DND-41 (cell line): Measurements from ENCODE around the gene FOXD2.

Source experiments
- ATAC-seq: fragments of 200-7000 bp; cut with Tn5 transposase; 3 replicates; pipeline ENCODE4 v1.9.1; 2021; ENCODE audit warnings: low read depth; ENCODE audit not compliant: insufficient read depth
- DNase-seq: peaks from one replicate; pipeline ENCODE4 v3.0.0-alpha.2; 2020
- H2AFZ ChIP-seq: 2 replicates; pipeline ENCODE4 v1.6.0; 2012; ENCODE audit warnings: low read depth, low read length
- H3K27ac ChIP-seq: 2 replicates; pipeline ENCODE4 v1.5.1; 2012; ENCODE audit warnings: low read length, inconsistent platforms
- H3K27me3 ChIP-seq: fragments of 200-600 bp; sonication (generic); 2 replicates; pipeline ENCODE4 v1.6.0; 2012; ENCODE audit warnings: low read length, mild to moderate bottlenecking, inconsistent platforms; ENCODE audit not compliant: insufficient read depth, poor library complexity
- H3K36me3 ChIP-seq: 2 replicates; pipeline ENCODE4 v1.5.1; 2012; ENCODE audit warnings: low read length, inconsistent platforms; ENCODE audit not compliant: insufficient read depth
- H3K4me1 ChIP-seq: 2 replicates; pipeline ENCODE4 v1.5.1; 2012; ENCODE audit warnings: mild to moderate bottlenecking, low read length; ENCODE audit not compliant: insufficient read depth
- H3K4me2 ChIP-seq: 2 replicates; pipeline ENCODE4 v1.6.0; 2012; ENCODE audit warnings: mild to moderate bottlenecking, moderate library complexity, low read length, inconsistent platforms; ENCODE audit not compliant: insufficient read depth
- H3K4me3 ChIP-seq, 2 experiments: fragments of 200-600 bp in 1 of 2; shearing (Covaris generic) in 1 of 2; 2 replicates each; pipeline ENCODE4 v1.5.1; 2012 to 2016; ENCODE audit warnings: inconsistent platforms in 2 of 2, low read length in 2 of 2, mild to moderate bottlenecking in 2 of 2, low read depth in 1 of 2, moderate library complexity in 1 of 2
- H3K79me2 ChIP-seq: 2 replicates; pipeline ENCODE4 v1.6.0; 2012; ENCODE audit warnings: low read length, inconsistent platforms; ENCODE audit not compliant: insufficient read depth
- H3K9ac ChIP-seq: 2 replicates; pipeline ENCODE4 v1.6.0; 2012; ENCODE audit warnings: low read depth, mild to moderate bottlenecking, inconsistent platforms, low read length, moderate library complexity
- H3K9me3 ChIP-seq: 2 replicates; pipeline ENCODE4 v1.5.1; 2012; ENCODE audit warnings: low read length, moderate library complexity, mild to moderate bottlenecking, inconsistent platforms; ENCODE audit not compliant: insufficient read depth, severe bottlenecking
- H4K20me1 ChIP-seq: 2 replicates; pipeline ENCODE4 v1.6.0; 2012; ENCODE audit warnings: low read length; ENCODE audit not compliant: insufficient read depth
- CTCF ChIP-seq: IDR thresholded peaks from 2 replicates; pipeline ENCODE4 v1.5.1; 2012; ENCODE audit warnings: borderline replicate concordance, low read length, moderate library complexity, mild to moderate bottlenecking; ENCODE audit not compliant: poor library complexity, severe bottlenecking; ENCODE audit errors: extremely low read depth
- EZH2 ChIP-seq: IDR thresholded peaks from 3 replicates; pipeline ENCODE4 v1.6.1; 2012; ENCODE audit warnings: borderline replicate concordance, low read depth, mild to moderate bottlenecking, moderate library complexity, low read length, inconsistent platforms; ENCODE audit not compliant: severe bottlenecking

FOXD2 gene

DNA sequence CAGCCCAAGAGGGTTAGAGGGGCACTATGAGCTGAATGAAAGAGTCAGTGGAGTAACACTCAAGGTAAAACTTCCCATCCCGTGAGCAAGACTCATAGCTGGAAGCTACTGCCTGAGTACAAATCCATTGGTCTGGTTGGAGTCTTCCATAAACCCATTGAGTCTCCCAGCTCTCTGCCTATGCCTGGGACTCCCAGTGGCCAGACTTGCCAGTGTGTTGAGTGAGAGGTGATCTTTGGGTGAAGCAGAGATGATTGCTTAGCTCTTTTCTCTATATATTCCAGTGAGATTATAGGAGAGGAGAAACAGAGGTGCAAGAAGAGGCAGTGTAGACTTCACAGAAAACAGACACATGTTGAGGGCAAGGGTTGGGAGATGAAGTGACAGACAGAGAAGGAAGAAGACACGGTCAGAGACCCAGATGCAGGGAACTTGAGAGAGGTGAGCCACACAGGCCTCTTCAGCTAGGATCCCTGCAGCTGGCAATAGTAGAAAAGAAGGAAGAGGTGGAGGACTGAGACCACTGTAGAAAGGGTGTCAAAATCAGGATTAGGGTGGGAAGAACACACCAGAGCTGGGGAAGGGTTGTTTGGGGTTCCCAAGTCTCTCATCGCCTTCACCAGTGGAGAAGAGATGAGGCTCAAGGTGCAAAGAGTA, 3.7 kb downstream of the FOXD2 start:
- no peak overlapping the region for H3K4me2 ChIP-seq
- no peak for DNase-seq
- H3K79me2 ChIP-seq, result peaks cover 8% of the 10 kb centered on the region
- ATAC-seq, result no peak
- no peak overlapping the region for H3K4me3 ChIP-seq
- H3K27me3 ChIP-seq, result no peaks in the 10 kb centered on the region
- H2AFZ ChIP-seq, result no peak overlapping the region
- TF ChIP-seq EZH2, result no peak
- no peaks in the 10 kb centered on the region; the same call in 1 of the 2 replicates for H3K36me3 ChIP-seq
- H3K9me3 ChIP-seq, result no peaks in the 10 kb centered on the region
- H3K9ac ChIP-seq, result no peak overlapping the region
- peaks cover 8% of the 10 kb centered on the region for H3K4me1 ChIP-seq
- no peaks in the 10 kb centered on the region for H4K20me1 ChIP-seq
- H3K27ac ChIP-seq, result no peak overlapping the region

DNA sequence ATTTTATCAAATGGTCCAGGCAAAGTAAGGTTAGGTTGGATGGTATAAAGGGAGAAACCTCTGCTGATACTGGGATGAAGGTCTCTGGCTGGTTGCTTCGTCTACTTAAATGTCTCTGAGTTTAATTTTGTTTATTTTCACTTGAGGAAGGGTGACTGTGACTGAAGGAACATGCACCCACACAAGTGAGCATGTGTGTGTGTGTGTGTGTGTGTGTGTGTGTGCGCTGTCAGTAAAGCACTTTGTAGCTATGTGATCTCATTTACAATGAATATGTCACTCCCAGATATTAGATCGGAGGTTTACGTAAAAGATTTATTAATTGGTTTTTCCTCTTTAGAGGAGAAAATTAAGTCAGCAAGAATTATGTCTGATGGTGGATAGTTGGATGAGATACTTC, 4.4 kb downstream of the FOXD2 start:
- Histone ChIP-seq H3K9ac (no peak overlapping the region), H3K4me2 (no peak overlapping the region), H3K4me3 (no peak overlapping the region), H3K4me1 (peaks cover 7% of the 10 kb centered on the region), H3K79me2 (peaks cover 2% of the 10 kb centered on the region), H3K27me3 (peaks cover 3% of the 10 kb centered on the region), H4K20me1 (no peaks in the 10 kb centered on the region), H3K27ac (no peak overlapping the region), H3K36me3 (no peaks in the 10 kb centered on the region; the same call in 1 of the 2 replicates), H3K9me3 (no peaks in the 10 kb centered on the region), H2AFZ (no peak overlapping the region)
- ATAC-seq, result no peak
- DNase-seq, result no peak
- TF ChIP-seq CTCF (no peak), EZH2 (no peak)

DNA sequence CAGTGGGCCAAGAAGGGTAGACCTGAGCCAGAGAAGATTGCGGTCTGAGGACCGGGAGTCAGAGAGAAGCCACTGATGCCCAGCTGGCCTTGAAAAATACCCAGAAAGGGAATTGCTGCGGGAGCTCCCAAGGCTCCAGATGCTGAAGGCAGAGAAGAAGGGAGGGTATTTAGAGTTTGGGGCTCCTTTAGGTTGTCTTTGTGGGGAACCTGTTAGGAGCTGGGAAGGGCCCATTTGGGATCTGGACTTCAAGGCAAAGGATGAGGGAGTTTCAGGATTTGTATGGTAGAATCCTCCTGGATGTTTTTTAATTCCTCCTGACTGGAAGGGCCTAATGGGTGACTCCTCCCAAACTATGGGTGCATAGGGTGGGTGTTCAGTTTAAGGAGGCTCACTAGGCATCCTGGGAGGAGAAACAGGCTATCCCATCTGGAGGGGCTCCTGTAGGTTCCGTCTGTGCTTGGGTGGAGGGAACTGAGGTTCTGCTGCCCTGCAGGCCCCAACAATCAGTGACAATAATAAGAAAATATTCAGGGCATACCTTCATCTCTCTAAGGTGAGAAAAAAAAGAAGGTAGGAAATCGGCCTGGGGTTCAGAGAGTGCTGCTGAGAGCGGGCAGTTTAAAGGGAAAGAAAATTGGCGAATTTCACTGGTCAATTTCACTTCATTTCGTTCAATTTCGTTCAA, 5.1 kb downstream of the FOXD2 start:
- H3K9ac ChIP-seq, result no peak overlapping the region
- no peaks in the 10 kb centered on the region for H3K79me2 ChIP-seq
- no peak overlapping the region for H3K27ac ChIP-seq
- peaks cover 6% of the 10 kb centered on the region for H3K27me3 ChIP-seq
- H3K4me1 ChIP-seq, result peaks cover 7% of the 10 kb centered on the region
- TF ChIP-seq EZH2 (no peak), CTCF (no peak)
- DNase-seq (no peak), ATAC-seq (no peak)
- no peak overlapping the region for H3K4me3 ChIP-seq
- no peaks in the 10 kb centered on the region for H3K9me3 ChIP-seq
- H3K4me2 ChIP-seq, result no peak overlapping the region
- no peaks in the 10 kb centered on the region for H4K20me1 ChIP-seq
- H2AFZ ChIP-seq, result no peak overlapping the region
- no peaks in the 10 kb centered on the region for H3K36me3 ChIP-seq
